Stimulated activated CD8-positive, alpha-beta memory T cell treated with anti-CD3 and anti-CD28 coated beads, Interleukin-4, amount 100 ng/mL, for 48 hours (primary cell): ENCODE results near the gene TMEM156.
A peak's percentile ranks its signal among the peaks of the same experiment; 100 is the strongest.
"Not testable (repeated sequence)": the region's sequence is repeated elsewhere in the genome, so short reads cannot be mapped to it uniquely, and the experiment has no call there.

Experiments used
- DNase-seq: peaks from one replicate; pipeline ENCODE4 v3.0.0-alpha.2; 2020

The TMEM156 gene

GRCh38 chr4:38954727-38955126 lies 77.5 kb downstream of the TMEM156 start:
- DNase-seq = no peak

- DNase-seq = no peak
These were observed 80.2 kb downstream of the TMEM156 start for GRCh38 chr4:38952017-38952416.

GRCh38 chr4:38951598-38951997 lies 80.6 kb downstream of the TMEM156 start:
- no peak for DNase-seq

- no peak for DNase-seq
These were observed 81.5 kb downstream of the TMEM156 start for GRCh38 chr4:38950734-38951133.

GRCh38 chr4:38950159-38950558 lies 82.0 kb downstream of the TMEM156 start:
- no peak for DNase-seq

GRCh38 chr4:38949411-38950051 lies 82.7 kb downstream of the TMEM156 start:
- DNase-seq = peak; percentile 39

- no peak for DNase-seq
These were observed 83.7 kb downstream of the TMEM156 start for GRCh38 chr4:38948551-38948950.

GRCh38 chr4:38946919-38947318 lies 85.3 kb downstream of the TMEM156 start:
- DNase-seq = no peak

- no peak for DNase-seq
These were observed 87.8 kb downstream of the TMEM156 start for GRCh38 chr4:38944440-38944839.

GRCh38 chr4:38943343-38943742 lies 88.9 kb downstream of the TMEM156 start:
- no peak for DNase-seq

GRCh38 chr4:38941906-38942305 lies 90.3 kb downstream of the TMEM156 start:
- not testable (repeated sequence) for DNase-seq

- no peak for DNase-seq
These were observed 91.7 kb downstream of the TMEM156 start for GRCh38 chr4:38940476-38940875.

- no peak for DNase-seq
These were observed 93.0 kb downstream of the TMEM156 start for GRCh38 chr4:38939165-38939564.

- DNase-seq = no peak
These were observed 96.7 kb downstream of the TMEM156 start for GRCh38 chr4:38935391-38936073.

GRCh38 chr4:38931125-38931524 lies 101.1 kb downstream of the TMEM156 start:
- DNase-seq = no peak

GRCh38 chr4:38930707-38931106 lies 101.5 kb downstream of the TMEM156 start:
- no peak for DNase-seq

GRCh38 chr4:38930204-38930603 lies 102.0 kb downstream of the TMEM156 start:
- DNase-seq = no peak

- DNase-seq = no peak
These were observed 103.2 kb downstream of the TMEM156 start for GRCh38 chr4:38928974-38929373.

GRCh38 chr4:38928568-38928967 lies 103.6 kb downstream of the TMEM156 start:
- no peak for DNase-seq

- DNase-seq = no peak
These were observed 105.3 kb downstream of the TMEM156 start for GRCh38 chr4:38926896-38927295.

GRCh38 chr4:38925492-38926413 lies 106.5 kb downstream of the TMEM156 start:
- no peak for DNase-seq

GRCh38 chr4:38924353-38924752 lies 107.9 kb downstream of the TMEM156 start:
- no peak for DNase-seq

- no peak for DNase-seq
These were observed 108.5 kb downstream of the TMEM156 start for GRCh38 chr4:38923746-38924145.

- no peak for DNase-seq
These were observed 111.1 kb downstream of the TMEM156 start for GRCh38 chr4:38921151-38921550.
